ENCODE results near the gene LENEP. TPM values are rescaled to one million over a fixed set of nuclear protein-coding genes. Genes with fewer than 3 reads are reported as not detected.

The LENEP gene
- polyA plus RNA-seq (2013, experiment 1 of 4), result not detected
- polyA plus RNA-seq (2013, experiment 2 of 4), result not detected
- 0.59 TPM for polyA plus RNA-seq (2013, experiment 3 of 4)
- 0.49 TPM for polyA plus RNA-seq (2013, experiment 4 of 4)

- 91 to 92% methylated on average over 8 of the region's 8 CpGs for WGBS, 2 experiments
- Histone ChIP-seq H3K4me1 (ENCODE audit: control insufficient read depth, insufficient read depth, low read length) (no peaks in the 10 kb centered on the region), H3K27ac (ENCODE audit: insufficient read depth, low read depth, low read length, poor library complexity, severe bottlenecking) (no peak within 1 kb of the TSS), H3K9me3 (ENCODE audit: control insufficient read depth, low read length) (no peaks in the 10 kb centered on the region), H3K4me3 (ENCODE audit: insufficient read depth, low read depth, low read length) (no peak within 1 kb of the TSS), H3K36me3 (ENCODE audit: control insufficient read depth, insufficient read depth, low read length) (peaks cover 23% of the 10 kb centered on the region), H3K27me3 (ENCODE audit: control insufficient read depth, insufficient read depth, low read length, poor library complexity, severe bottlenecking) (no peaks in the 10 kb centered on the region)
Observed at GRCh38 chr1:154993572-154994268, at the start of gene LENEP. LENEP (plus strand) TSS chr1:154993586; CDS start chr1:154993608, 22 bp downstream.

GRCh38 chr1:154943649-154944400, 49.6 kb upstream of the LENEP start:
- no peak overlapping the region for H3K4me3 ChIP-seq (ENCODE audit: insufficient read depth, low read depth, low read length)
- no peaks in the 10 kb centered on the region for H3K9me3 ChIP-seq (ENCODE audit: control insufficient read depth, low read length)
- peaks cover 22% of the 10 kb centered on the region for H3K36me3 ChIP-seq (ENCODE audit: control insufficient read depth, insufficient read depth, low read length)
- peaks cover 22% of the 10 kb centered on the region for H3K4me1 ChIP-seq (ENCODE audit: control insufficient read depth, insufficient read depth, low read length)
- no peaks in the 10 kb centered on the region for H3K27me3 ChIP-seq (ENCODE audit: control insufficient read depth, insufficient read depth, low read length, poor library complexity, severe bottlenecking)
- 49 to 50% methylated on average over 6 of the region's 6 CpGs for WGBS, 2 experiments
- H3K27ac ChIP-seq (ENCODE audit: insufficient read depth, low read depth, low read length, poor library complexity, severe bottlenecking), result no peak overlapping the region

GRCh38 chr1:154944401-154945159, 48.8 kb upstream of the LENEP start:
- WGBS, 2 experiments, result 83 to 89% methylated on average over 9 of the region's 9 CpGs
- H3K27ac ChIP-seq (ENCODE audit: insufficient read depth, low read depth, low read length, poor library complexity, severe bottlenecking), result no peak overlapping the region

GRCh38 chr1:154945160-154945961, 48.0 kb upstream of the LENEP start:
- H3K27me3 ChIP-seq (ENCODE audit: control insufficient read depth, insufficient read depth, low read length, poor library complexity, severe bottlenecking), result no peaks in the 10 kb centered on the region
- H3K4me1 ChIP-seq (ENCODE audit: control insufficient read depth, insufficient read depth, low read length), result peaks cover 17% of the 10 kb centered on the region
- H3K4me3 ChIP-seq (ENCODE audit: insufficient read depth, low read depth, low read length), result no peak overlapping the region
- WGBS, 2 experiments, result 92 to 93% methylated on average over 15 of the region's 15 CpGs
- peaks cover 23% of the 10 kb centered on the region for H3K36me3 ChIP-seq (ENCODE audit: control insufficient read depth, insufficient read depth, low read length)
- no peaks in the 10 kb centered on the region for H3K9me3 ChIP-seq (ENCODE audit: control insufficient read depth, low read length)
- no peak overlapping the region for H3K27ac ChIP-seq (ENCODE audit: insufficient read depth, low read depth, low read length, poor library complexity, severe bottlenecking)

More at GRCh38 chr1:154944401-154945159, 48.8 kb upstream of the LENEP start:
- Histone ChIP-seq H3K4me3 (ENCODE audit: insufficient read depth, low read depth, low read length) (no peak overlapping the region), H3K9me3 (ENCODE audit: control insufficient read depth, low read length) (no peaks in the 10 kb centered on the region), H3K4me1 (ENCODE audit: control insufficient read depth, insufficient read depth, low read length) (peaks cover 22% of the 10 kb centered on the region), H3K36me3 (ENCODE audit: control insufficient read depth, insufficient read depth, low read length) (peaks cover 22% of the 10 kb centered on the region), H3K27me3 (ENCODE audit: control insufficient read depth, insufficient read depth, low read length, poor library complexity, severe bottlenecking) (no peaks in the 10 kb centered on the region)

- peaks cover 8% of the 10 kb centered on the region for H3K4me1 ChIP-seq (ENCODE audit: control insufficient read depth, insufficient read depth, low read length)
- H3K9me3 ChIP-seq (ENCODE audit: control insufficient read depth, low read length), result no peaks in the 10 kb centered on the region
- H3K27me3 ChIP-seq (ENCODE audit: control insufficient read depth, insufficient read depth, low read length, poor library complexity, severe bottlenecking), result no peaks in the 10 kb centered on the region
- no peak overlapping the region for H3K27ac ChIP-seq (ENCODE audit: insufficient read depth, low read depth, low read length, poor library complexity, severe bottlenecking)
- no peak overlapping the region for H3K4me3 ChIP-seq (ENCODE audit: insufficient read depth, low read depth, low read length)
- 93 to 94% methylated on average over 17 of the region's 17 CpGs for WGBS, 2 experiments
- H3K36me3 ChIP-seq (ENCODE audit: control insufficient read depth, insufficient read depth, low read length), result peaks cover 30% of the 10 kb centered on the region
Observed at GRCh38 chr1:154945962-154946850, 47.2 kb upstream of the LENEP start.

- peaks cover 5% of the 10 kb centered on the region for H3K4me1 ChIP-seq (ENCODE audit: control insufficient read depth, insufficient read depth, low read length)
- no peaks in the 10 kb centered on the region for H3K9me3 ChIP-seq (ENCODE audit: control insufficient read depth, low read length)
- no peak overlapping the region for H3K4me3 ChIP-seq (ENCODE audit: insufficient read depth, low read depth, low read length)
- H3K27me3 ChIP-seq (ENCODE audit: control insufficient read depth, insufficient read depth, low read length, poor library complexity, severe bottlenecking), result no peaks in the 10 kb centered on the region
- WGBS, 2 experiments, result 95% methylated on average over 11 of the region's 11 CpGs
- H3K27ac ChIP-seq (ENCODE audit: insufficient read depth, low read depth, low read length, poor library complexity, severe bottlenecking), result no peak overlapping the region
- H3K36me3 ChIP-seq (ENCODE audit: control insufficient read depth, insufficient read depth, low read length), result peaks cover 32% of the 10 kb centered on the region
Observed at GRCh38 chr1:154948079-154948478, 45.3 kb upstream of the LENEP start.

- Histone ChIP-seq H3K27me3 (ENCODE audit: control insufficient read depth, insufficient read depth, low read length, poor library complexity, severe bottlenecking) (no peaks in the 10 kb centered on the region), H3K4me3 (ENCODE audit: insufficient read depth, low read depth, low read length) (no peak overlapping the region), H3K36me3 (ENCODE audit: control insufficient read depth, insufficient read depth, low read length) (peaks cover 21% of the 10 kb centered on the region), H3K4me1 (ENCODE audit: control insufficient read depth, insufficient read depth, low read length) (peaks cover 33% of the 10 kb centered on the region), H3K27ac (ENCODE audit: insufficient read depth, low read depth, low read length, poor library complexity, severe bottlenecking) (no peak overlapping the region), H3K9me3 (ENCODE audit: control insufficient read depth, low read length) (no peaks in the 10 kb centered on the region)
- 89 to 90% methylated on average over 15 of the region's 15 CpGs for WGBS, 2 experiments
Observed at GRCh38 chr1:154951901-154952657, 41.3 kb upstream of the LENEP start.

- Histone ChIP-seq H3K4me3 (ENCODE audit: insufficient read depth, low read depth, low read length) (no peak overlapping the region), H3K27ac (ENCODE audit: insufficient read depth, low read depth, low read length, poor library complexity, severe bottlenecking) (no peak overlapping the region), H3K9me3 (ENCODE audit: control insufficient read depth, low read length) (no peaks in the 10 kb centered on the region), H3K36me3 (ENCODE audit: control insufficient read depth, insufficient read depth, low read length) (peaks cover 21% of the 10 kb centered on the region), H3K4me1 (ENCODE audit: control insufficient read depth, insufficient read depth, low read length) (peaks cover 39% of the 10 kb centered on the region), H3K27me3 (ENCODE audit: control insufficient read depth, insufficient read depth, low read length, poor library complexity, severe bottlenecking) (no peaks in the 10 kb centered on the region)
- WGBS, 2 experiments, result 90 to 91% methylated on average over 6 of the region's 6 CpGs
Observed at GRCh38 chr1:154952664-154953063, 40.7 kb upstream of the LENEP start.

All from ectodermal cell (in vitro differentiated cells).